ENCODE results near the gene KRTAP10-4. TPM values are rescaled to one million over a fixed set of nuclear protein-coding genes. Genes with fewer than 3 reads are reported as not detected.

Gene KRTAP10-4
- total and polyA plus RNA-seq, 2 of the 4 experiments (the other 2 are of a cell fraction): not detected

GRCh38 chr21:44579056-44579832, 5.7 kb downstream of the KRTAP10-4 start:
- Histone ChIP-seq H3K79me1 (ENCODE audit: low read depth in 1 of 2, low read length in 2 of 2) (no peaks in the 10 kb centered on the region), H2BK5ac (ENCODE audit: low read depth, low read length, poor library complexity, severe bottlenecking) (no peak overlapping the region), H3K4me1 (ENCODE audit: control insufficient read depth, insufficient read depth, low read length) (no peaks in the 10 kb centered on the region), H3K9me1 (ENCODE audit: insufficient read depth, low read length) (no peaks in the 10 kb centered on the region), H3K9me3 (ENCODE audit: control insufficient read depth, insufficient read depth, low read length) (peaks cover 11% of the 10 kb centered on the region), H3K4me3 (ENCODE audit: insufficient read depth, low read depth, low read length) (no peak overlapping the region), H4K8ac (ENCODE audit: low read depth in 2 of 2, low read length in 2 of 2) (no peak overlapping the region), H2BK15ac (ENCODE audit: low read depth, low read length) (no peak overlapping the region), H4K5ac (ENCODE audit: low read depth, low read length) (no peak overlapping the region), H3K36me3 (ENCODE audit: control insufficient read depth, insufficient read depth, low read length) (no peaks in the 10 kb centered on the region), H4K91ac (ENCODE audit: insufficient read depth, low read depth, low read length) (no peak overlapping the region), H3K18ac (ENCODE audit: low read depth, low read length) (no peak overlapping the region), H3K27me3 (ENCODE audit: control insufficient read depth, insufficient read depth, low read length) (no peaks in the 10 kb centered on the region; the same call in 1 of the 2 replicates), H3K23ac (ENCODE audit: low read depth, low read length) (no peak overlapping the region), H3K4me2 (ENCODE audit: low read depth, low read length) (no peak overlapping the region), H2BK120ac (ENCODE audit: low read depth, low read length) (no peak overlapping the region), H2AK5ac (ENCODE audit: low read depth, low read length) (no peak overlapping the region), H3K9ac (ENCODE audit: low read depth, low read length) (no peak overlapping the region), H3K14ac (replicated peaks; ENCODE audit: low read depth, low read length) (no peak overlapping the region), H2BK20ac (ENCODE audit: low read depth, low read length) (no peak overlapping the region), H4K20me1 (ENCODE audit: insufficient read depth, low read length) (no peaks in the 10 kb centered on the region), H3K56ac (ENCODE audit: extremely low read depth, insufficient read depth, low read length) (no peak overlapping the region), H2AFZ (replicated peaks; ENCODE audit: low read length, poor library complexity) (no peak overlapping the region), H3K4ac (ENCODE audit: low read depth, low read length) (no peak overlapping the region), H2AK9ac (replicated peaks; ENCODE audit: low read depth, low read length, poor library complexity) (no peak overlapping the region), H3K27ac (ENCODE audit: insufficient read depth, low read length) (no peak overlapping the region)
- intact Hi-C loops (cut with micrococcal nuclease) (no loop called here), dilution Hi-C loops (cut with HindIII; ENCODE audit: low sequenced_read_pairs, unreplicated experiment) (no loop called here), in situ Hi-C loops (cut with MboI; ENCODE audit: low sequenced_read_pairs) (no loop called here)
- no TSS peak for BruUV-seq (replicated peaks)
- 20% methylated on average over 1 of the region's 22 CpGs; no CpG with 5 or more reads in 1 of the 2 experiments for WGBS, 2 experiments (ENCODE audit: extremely low coverage in 2 of 2, insufficient read length in 1 of 2)
- no peak for ATAC-seq (ENCODE audit: low read depth)
- TF ChIP-seq RFX5 (IDR thresholded peaks at IDR 0.05; ENCODE audit: low read depth, low read length) (no peak), MAFK (IDR thresholded peaks at IDR 0.05; ENCODE audit: low read depth, low read length) (no peak), RCOR1 (IDR thresholded peaks at IDR 0.05; ENCODE audit: insufficient replicate concordance, low read length) (no peak), FOS (IDR thresholded peaks at IDR 0.05; ENCODE audit: low read depth, low read length) (no peak), RAD21 (IDR thresholded peaks at IDR 0.05; ENCODE audit: low read length) (no peak), POLR2A (IDR thresholded peaks at IDR 0.05; ENCODE audit: low read depth, low read length) (no peak), CEBPB (IDR thresholded peaks at IDR 0.05; ENCODE audit: low read depth, low read length) (no peak), ELK1 (IDR thresholded peaks at IDR 0.05; ENCODE audit: borderline replicate concordance, low read depth, low read length) (no peak), CHD1 (IDR thresholded peaks at IDR 0.05; ENCODE audit: low read depth, low read length) (no peak), MAZ (IDR thresholded peaks at IDR 0.05; ENCODE audit: borderline replicate concordance, low read depth, low read length) (no peak), CTCF (conservative IDR thresholded peaks at IDR 0.05; ENCODE audit: low read depth, low read length) (no peak), SMC3 (IDR thresholded peaks at IDR 0.05; ENCODE audit: low read depth, low read length) (no peak), NFE2L2 (IDR thresholded peaks at IDR 0.05; ENCODE audit: low read depth, low read length) (no peak), USF2 (IDR thresholded peaks at IDR 0.05; ENCODE audit: low read depth, low read length) (no peak), MXI1 (IDR thresholded peaks at IDR 0.05; ENCODE audit: borderline replicate concordance, low read depth, low read length) (no peak), BHLHE40 (IDR thresholded peaks at IDR 0.05; ENCODE audit: low read depth, low read length) (no peak)
- no peak for DNase-seq
- CTCF ChIA-PET: no interaction called here
- POLR2A ChIA-PET (ENCODE audit: unreplicated experiment): no interaction called here

Measured in IMR-90 (cell line).